ENCODE measurements around the gene NSMCE1. TPM values are rescaled to one million over a fixed set of nuclear protein-coding genes. Genes with fewer than 3 reads are reported as not detected.

The NSMCE1 gene
- total RNA-seq, 2 experiments from 2014 or later, result 69.0 to 75.6 TPM

DNA sequence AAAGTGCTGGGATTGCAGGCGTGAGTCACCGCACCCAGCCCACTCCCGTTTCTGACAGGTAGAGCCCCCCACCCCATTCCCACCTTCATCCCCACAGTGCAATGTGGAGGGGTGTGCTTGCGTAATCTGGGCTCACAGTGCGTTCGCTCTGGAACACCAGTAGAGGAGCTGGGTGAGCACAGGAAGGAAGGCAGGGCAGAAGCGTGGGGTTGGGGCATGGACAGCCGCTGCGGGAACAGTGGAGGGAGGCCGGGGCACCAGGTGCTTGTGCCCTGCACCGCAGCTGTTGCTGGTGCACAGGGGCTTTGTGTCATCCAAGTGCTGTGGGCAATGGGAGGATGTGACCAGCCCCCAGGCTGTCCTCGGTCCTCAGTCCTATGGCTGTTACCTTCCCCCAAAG, 40.5 kb downstream of the NSMCE1 start:
- Mint-ChIP-seq H3K27me3 (no peaks in the 10 kb centered on the region), H3K27ac (no peak overlapping the region), H3K36me3 (peaks cover 23% of the 10 kb centered on the region), H3K4me3 (no peak overlapping the region), H3K9me3 (no peaks in the 10 kb centered on the region), H3K4me1 (peaks cover 45% of the 10 kb centered on the region)
- ATAC-seq (ENCODE audit: low read depth) (no peak), DNase-seq (no peak)
- POLR2A ChIA-PET, result interaction anchor here (1.4 kb wide), 1 partner anchor 138 kb away, joined by 3 read pairs; no protein-coding TSS in a partner anchor

DNA sequence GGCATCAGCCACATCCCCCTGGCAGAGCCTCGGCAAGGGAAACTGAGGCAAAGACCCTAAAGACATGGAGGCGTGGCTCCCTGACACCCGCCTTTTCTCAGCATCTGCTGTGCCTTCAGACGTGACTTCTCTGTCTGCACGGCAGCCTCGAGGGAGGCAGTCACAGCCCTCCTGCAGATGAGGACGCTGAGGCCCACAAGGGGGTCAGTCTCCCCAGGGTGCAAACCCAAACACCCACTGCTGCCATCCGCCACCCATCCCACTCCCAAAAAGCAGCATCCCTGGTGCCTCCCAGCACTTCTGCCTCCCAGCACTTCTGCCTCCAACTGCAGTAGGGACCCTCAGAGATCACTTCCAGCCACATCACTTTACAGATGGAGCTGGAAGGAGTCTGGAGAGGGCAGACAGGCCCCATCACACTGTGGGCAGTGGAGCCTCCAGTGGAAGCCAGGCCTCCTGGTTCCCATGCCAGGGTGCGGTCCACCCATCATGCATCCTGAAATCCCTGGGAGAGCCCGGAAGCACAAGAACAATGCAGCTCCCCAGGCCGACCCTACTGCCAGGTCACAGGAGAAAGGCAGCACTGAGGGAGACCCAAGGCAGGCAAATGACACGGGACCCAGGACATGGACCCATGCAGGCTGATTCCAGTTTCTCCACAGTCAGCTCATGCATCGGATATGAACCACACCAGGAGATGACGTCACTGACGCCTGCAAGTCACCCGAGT, 41.4 kb downstream of the NSMCE1 start:
- Mint-ChIP-seq H3K9me3 (no peaks in the 10 kb centered on the region), H3K4me1 (peaks cover 36% of the 10 kb centered on the region)

GRCh38 chr16:27226476-27226875, 42.1 kb downstream of the NSMCE1 start:
- H3K27me3 Mint-ChIP-seq, result no peaks in the 10 kb centered on the region

More for the DNA sequence above, 41.4 kb downstream of the NSMCE1 start:
- no peak for ATAC-seq (ENCODE audit: low read depth)
- Mint-ChIP-seq H3K36me3 (peaks cover 21% of the 10 kb centered on the region), H3K27ac (peak overlapping the region; percentile 17), H3K4me3 (no peak overlapping the region), H3K27me3 (no peaks in the 10 kb centered on the region)
- no peak for DNase-seq
- POLR2A ChIA-PET, result interaction anchor here (1.1 to 1.4 kb wide), 2 partner anchors 102 to 139 kb away, joined by 3 read pairs; no protein-coding TSS in a partner anchor

DNA sequence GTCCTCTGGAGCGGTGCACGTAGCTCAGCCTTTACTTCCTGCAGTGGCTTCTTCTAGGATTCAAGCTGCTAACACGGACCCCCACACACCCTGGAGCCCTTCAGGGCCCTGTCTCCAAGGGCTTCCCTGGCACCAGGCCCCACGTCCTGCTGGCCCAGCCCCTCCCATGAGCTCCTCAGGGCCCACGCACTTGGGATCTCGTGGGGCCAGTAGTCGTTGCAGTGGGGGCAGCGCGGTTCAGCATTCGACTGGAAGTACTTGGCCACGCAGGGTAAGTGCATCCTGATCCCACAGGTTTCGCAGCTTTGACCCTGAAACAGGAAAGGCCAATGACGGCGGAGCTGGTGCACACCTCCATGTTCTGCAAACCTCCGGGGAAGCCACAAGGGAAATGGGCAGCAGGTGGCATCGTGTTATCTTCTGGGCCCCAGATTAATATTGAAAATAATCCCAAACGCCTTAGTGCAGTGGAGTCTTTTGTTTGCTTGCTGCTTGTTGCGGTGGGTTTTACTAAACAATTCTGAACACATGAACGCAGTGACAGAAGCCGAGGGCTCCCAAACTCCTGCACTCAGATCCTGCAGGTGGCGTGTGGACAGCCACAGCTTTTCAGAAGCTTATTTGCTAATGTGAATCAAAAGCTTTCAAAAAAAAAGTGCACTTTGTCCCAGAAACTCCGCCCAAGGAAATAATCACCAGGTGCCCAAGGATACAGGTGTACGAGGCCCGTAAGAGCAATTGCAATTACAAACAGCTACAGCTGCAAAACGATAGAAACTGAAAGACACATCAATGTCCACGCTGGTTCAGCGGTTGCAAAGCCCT, 42.8 kb downstream of the NSMCE1 start:
- peaks cover 18% of the 10 kb centered on the region for H3K36me3 Mint-ChIP-seq
- ATAC-seq (ENCODE audit: low read depth) (no peak), DNase-seq (no peak)
- no peak overlapping the region for H3K4me3 Mint-ChIP-seq
- H3K27ac Mint-ChIP-seq, result peak overlapping the region; percentile 79
- H3K27me3 Mint-ChIP-seq, result no peaks in the 10 kb centered on the region
- no peaks in the 10 kb centered on the region for H3K9me3 Mint-ChIP-seq
- POLR2A ChIA-PET, result interaction anchor here (0.6 to 1.3 kb wide), 4 partner anchors 23 to 142 kb away, joined by 3 to 8 read pairs (median 4); no protein-coding TSS in a partner anchor
- H3K4me1 Mint-ChIP-seq, result peaks cover 22% of the 10 kb centered on the region

More at GRCh38 chr16:27226476-27226875, 42.1 kb downstream of the NSMCE1 start:
- peak overlapping the region; percentile 79 for H3K27ac Mint-ChIP-seq
- POLR2A ChIA-PET, result interaction anchor here (1.1 kb wide), 2 partner anchors 45 to 103 kb away, joined by 3 read pairs; no protein-coding TSS in a partner anchor
- H3K36me3 Mint-ChIP-seq, result peaks cover 21% of the 10 kb centered on the region
- ATAC-seq (ENCODE audit: low read depth) (no peak), DNase-seq (no peak)
- H3K4me3 Mint-ChIP-seq, result no peak overlapping the region
- peaks cover 29% of the 10 kb centered on the region for H3K4me1 Mint-ChIP-seq
- H3K9me3 Mint-ChIP-seq, result no peaks in the 10 kb centered on the region

- Mint-ChIP-seq H3K36me3 (peaks cover 15% of the 10 kb centered on the region), H3K4me3 (no peak overlapping the region), H3K27ac (no peak overlapping the region), H3K4me1 (peaks cover 17% of the 10 kb centered on the region), H3K27me3 (no peaks in the 10 kb centered on the region), H3K9me3 (no peaks in the 10 kb centered on the region)
- POLR2A ChIA-PET, result interaction anchor here (1.1 to 1.4 kb wide), 3 partner anchors 21 to 143 kb away, joined by 3 to 8 read pairs (median 3); partner anchors contain the start of gene KDM8
- DNase-seq (no peak), ATAC-seq (ENCODE audit: low read depth) (no peak)
Observed at GRCh38 chr16:27224741-27225300, 43.8 kb downstream of the NSMCE1 start.

DNA sequence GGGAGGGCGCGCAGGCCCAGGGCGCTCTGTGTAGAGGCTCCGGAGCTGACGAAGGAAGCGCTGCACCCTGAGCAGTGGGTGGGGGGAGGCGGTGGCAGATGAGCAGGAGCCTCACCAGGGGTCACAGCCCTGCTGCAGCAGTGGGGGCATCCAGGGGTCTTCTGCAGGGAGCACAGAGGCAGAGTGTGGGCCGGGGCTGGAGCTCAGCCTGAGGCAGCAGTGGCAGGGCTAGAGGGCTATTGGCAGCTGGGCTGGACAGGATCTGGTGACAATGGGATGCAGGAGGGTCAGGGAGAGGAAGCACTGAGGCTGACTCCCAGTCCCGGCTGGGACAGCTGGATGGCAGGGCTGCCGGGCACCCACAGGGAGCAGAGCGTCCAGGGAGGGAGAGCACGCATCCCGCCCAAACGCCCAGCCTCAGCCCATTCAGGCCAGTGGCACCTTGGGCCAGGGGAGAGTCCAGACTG, 44.3 kb downstream of the NSMCE1 start:
- peak overlapping the region; percentile 75 for H3K27ac Mint-ChIP-seq
- H3K4me1 Mint-ChIP-seq, result peaks cover 15% of the 10 kb centered on the region
- no peak for DNase-seq
- no peak overlapping the region for H3K4me3 Mint-ChIP-seq
- ATAC-seq (ENCODE audit: low read depth), result no peak
- no peaks in the 10 kb centered on the region for H3K27me3 Mint-ChIP-seq
- H3K36me3 Mint-ChIP-seq, result peaks cover 15% of the 10 kb centered on the region
- no peaks in the 10 kb centered on the region for H3K9me3 Mint-ChIP-seq
- POLR2A ChIA-PET, result interaction anchor here (0.9 to 1.4 kb wide), 3 partner anchors 11 to 45 kb away, joined by 3 to 8 read pairs (median 5); partner anchors contain the start of gene KDM8

DNA sequence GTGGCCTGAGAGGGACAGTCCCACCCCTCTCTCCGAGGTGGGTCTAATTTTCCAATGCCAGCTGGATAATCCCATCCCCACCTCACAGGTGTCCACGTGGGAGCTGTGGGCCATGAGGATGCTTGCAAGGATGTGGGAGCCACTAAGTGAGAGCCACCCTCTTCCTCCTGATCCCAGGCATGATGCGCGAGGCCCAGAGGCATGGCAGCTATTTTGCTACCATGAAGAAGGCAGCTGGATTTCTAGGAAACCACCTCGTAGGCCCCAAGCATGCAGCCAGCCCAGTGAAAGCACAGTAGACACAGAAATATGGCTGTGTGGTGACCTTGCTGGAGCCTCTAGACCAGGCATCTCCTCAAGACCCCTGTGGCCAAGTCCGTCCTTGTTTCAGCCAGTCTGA, 44.9 kb downstream of the NSMCE1 start:
- Mint-ChIP-seq H3K9me3 (no peaks in the 10 kb centered on the region), H3K4me1 (peaks cover 10% of the 10 kb centered on the region), H3K27ac (peak overlapping the region; percentile 75), H3K27me3 (no peaks in the 10 kb centered on the region), H3K36me3 (peaks cover 9% of the 10 kb centered on the region), H3K4me3 (no peak overlapping the region)
- no peak for DNase-seq
- no peak for ATAC-seq (ENCODE audit: low read depth)
- POLR2A ChIA-PET, result interaction anchor here (0.9 to 1.4 kb wide), 2 partner anchors 12 to 20 kb away, joined by 3 to 5 read pairs; partner anchors contain the start of gene KDM8

- no peak overlapping the region for H3K4me3 Mint-ChIP-seq
- no peak overlapping the region for H3K27ac Mint-ChIP-seq
Observed at GRCh38 chr16:27223226-27223610, 45.4 kb downstream of the NSMCE1 start.

DNA sequence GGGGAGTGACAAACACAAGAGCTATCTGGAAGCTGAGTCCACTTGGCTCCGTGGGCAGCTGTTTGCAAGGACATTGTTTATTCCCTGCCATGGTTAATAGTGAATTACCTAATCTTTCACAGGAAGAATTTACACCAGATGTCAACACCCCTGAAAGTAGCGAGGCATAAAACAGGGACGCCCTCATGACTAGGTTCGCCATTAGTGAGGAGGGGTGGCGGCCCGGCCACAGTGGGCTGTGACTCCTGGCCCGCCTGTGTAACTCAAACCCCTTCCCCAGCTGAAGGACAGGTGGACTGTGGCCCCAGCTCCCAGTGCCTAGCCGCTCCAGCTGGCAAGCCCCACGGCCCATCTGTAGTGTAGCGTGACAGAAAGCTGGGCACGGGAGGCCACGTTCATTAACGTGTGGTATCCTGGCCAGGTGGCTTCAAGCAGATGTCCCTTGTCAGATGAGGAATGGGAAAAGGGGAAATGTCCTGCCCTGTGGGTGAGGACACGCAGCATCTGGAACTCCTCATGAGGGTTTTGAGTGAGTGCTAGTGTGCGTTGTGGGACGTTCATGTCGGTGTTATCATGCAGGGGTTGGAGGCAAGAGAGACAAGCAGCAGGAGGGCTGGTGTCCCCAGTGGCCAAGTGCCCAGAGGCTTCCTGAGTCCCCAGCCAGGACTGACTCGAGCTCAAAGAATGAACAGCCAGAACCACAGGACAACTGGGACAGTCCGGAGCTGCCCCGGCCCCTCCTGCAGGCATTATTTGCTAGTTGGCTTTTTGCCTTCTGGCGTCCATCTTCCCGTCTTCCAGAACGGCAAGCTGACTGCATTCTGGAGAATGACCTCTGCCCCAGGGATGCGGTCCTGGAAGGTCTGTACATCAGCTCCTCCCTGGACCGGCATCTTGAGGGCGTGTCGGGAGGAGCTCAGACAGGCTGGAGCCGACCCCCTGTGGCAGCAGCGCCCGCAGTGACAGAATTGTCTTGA, 46.0 kb downstream of the NSMCE1 start:
- POLR2A ChIA-PET, result interaction anchor here (1.3 kb wide), 1 partner anchor 8 kb away, joined by 3 read pairs; no protein-coding TSS in a partner anchor
- H3K9me3 Mint-ChIP-seq, result no peaks in the 10 kb centered on the region

More at GRCh38 chr16:27223226-27223610, 45.4 kb downstream of the NSMCE1 start:
- no peak for DNase-seq
- H3K4me1 Mint-ChIP-seq, result peaks cover 10% of the 10 kb centered on the region
- no peak for ATAC-seq (ENCODE audit: low read depth)
- no peaks in the 10 kb centered on the region for H3K27me3 Mint-ChIP-seq
- POLR2A ChIA-PET, result interaction anchor here (1.3 kb wide), 1 partner anchor 9 kb away, joined by 3 read pairs; no protein-coding TSS in a partner anchor
- no peaks in the 10 kb centered on the region for H3K9me3 Mint-ChIP-seq
- H3K36me3 Mint-ChIP-seq, result peaks cover 9% of the 10 kb centered on the region

DNA sequence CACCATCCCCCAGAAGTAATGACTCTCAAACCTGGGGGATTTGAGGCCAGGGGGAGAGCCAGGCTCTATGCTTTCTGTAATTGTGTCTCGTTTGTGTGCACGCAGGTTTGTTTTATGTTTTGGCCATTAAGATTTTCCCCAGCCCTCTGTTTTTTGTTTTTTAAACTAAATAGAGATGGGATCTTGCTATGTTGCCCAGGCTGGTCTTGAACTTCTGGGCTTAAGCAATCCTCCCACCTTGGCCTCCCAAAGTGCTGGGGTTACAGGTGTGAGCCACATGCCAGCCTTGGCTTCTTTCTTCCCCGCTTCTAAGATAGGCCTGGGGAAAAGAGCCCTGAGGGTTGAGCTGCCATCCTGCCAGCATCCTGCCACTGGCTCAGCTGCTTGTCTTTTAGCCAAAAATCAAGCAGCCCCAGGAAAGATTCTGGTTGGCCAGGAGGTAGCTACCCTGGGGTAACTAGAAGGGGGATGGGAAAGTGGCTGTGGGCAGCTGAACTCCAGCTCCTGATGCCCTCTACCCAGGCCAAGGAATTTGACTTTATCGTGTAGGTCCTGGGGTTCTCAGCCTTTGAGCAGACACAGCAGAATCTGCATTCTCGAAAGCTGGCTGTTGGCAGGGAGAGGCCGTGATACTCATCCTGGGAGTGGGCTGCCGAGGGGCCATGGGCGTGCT, 46.9 kb downstream of the NSMCE1 start:
- DNase-seq (no peak), ATAC-seq (ENCODE audit: low read depth) (no peak)
- H3K9me3 Mint-ChIP-seq, result no peaks in the 10 kb centered on the region
- peaks cover 9% of the 10 kb centered on the region for H3K36me3 Mint-ChIP-seq
- POLR2A ChIA-PET, result interaction anchor here (1.3 to 1.9 kb wide), 2 partner anchors 7 to 18 kb away, joined by 3 to 5 read pairs; partner anchors contain the start of gene KDM8
- H3K4me3 Mint-ChIP-seq, result no peak overlapping the region
- no peak overlapping the region for H3K27ac Mint-ChIP-seq
- peaks cover 8% of the 10 kb centered on the region for H3K4me1 Mint-ChIP-seq
- no peaks in the 10 kb centered on the region for H3K27me3 Mint-ChIP-seq

More for the DNA sequence above, 46.0 kb downstream of the NSMCE1 start:
- Mint-ChIP-seq H3K36me3 (peaks cover 9% of the 10 kb centered on the region), H3K4me1 (peaks cover 10% of the 10 kb centered on the region), H3K27me3 (no peaks in the 10 kb centered on the region), H3K27ac (no peak overlapping the region), H3K4me3 (no peak overlapping the region)
- no peak for ATAC-seq (ENCODE audit: low read depth)
- DNase-seq, result no peak

DNA sequence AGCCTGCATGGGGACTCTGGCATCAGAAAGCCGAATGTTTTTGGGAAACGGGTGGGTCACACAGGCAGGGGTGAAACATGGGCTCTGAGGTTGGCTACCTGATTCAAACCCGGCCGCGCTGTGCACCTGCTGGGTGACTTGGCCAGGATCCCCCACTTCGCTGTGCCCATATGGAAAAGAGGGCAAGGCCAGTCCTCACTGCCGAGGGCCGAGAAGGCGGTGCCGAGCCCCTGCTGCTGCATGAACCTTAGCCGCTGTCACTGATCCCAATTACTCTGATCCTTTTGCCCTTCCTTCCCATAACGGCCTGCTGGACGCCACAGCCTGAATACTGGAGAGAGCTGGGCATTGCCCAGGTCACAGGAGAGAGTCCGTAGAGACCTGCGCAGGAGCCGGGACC, 47.6 kb downstream of the NSMCE1 start:
- ATAC-seq (ENCODE audit: low read depth) (no peak), DNase-seq (no peak)
- Mint-ChIP-seq H3K4me3 (no peak overlapping the region), H3K27me3 (no peaks in the 10 kb centered on the region), H3K36me3 (peaks cover 9% of the 10 kb centered on the region), H3K4me1 (peaks cover 6% of the 10 kb centered on the region), H3K27ac (no peak overlapping the region), H3K9me3 (no peaks in the 10 kb centered on the region)
- POLR2A ChIA-PET, result interaction anchor here (1.9 kb wide), 1 partner anchor 17 kb away, joined by 5 read pairs; the partner anchor contains the start of gene KDM8
